Stimulated activated CD4-positive, alpha-beta T cell treated with anti-CD3 and anti-CD28 coated beads, Interleukin-1b, Interleukin-23, amount 100 ng/mL, for 24 hours (primary cell): Measurements from ENCODE around the gene COMP.
"Not testable (repeated sequence)": the region's sequence is repeated elsewhere in the genome, so short reads cannot be mapped to it uniquely, and the experiment has no call there.

Experiments
- DNase-seq, 4 experiments: peaks; one replicate each; pipeline ENCODE4 v3.0.0-alpha.2; 2020; ENCODE audit warnings: low read depth in 4 of 4, low spot score in 1 of 4

Gene COMP

DNA sequence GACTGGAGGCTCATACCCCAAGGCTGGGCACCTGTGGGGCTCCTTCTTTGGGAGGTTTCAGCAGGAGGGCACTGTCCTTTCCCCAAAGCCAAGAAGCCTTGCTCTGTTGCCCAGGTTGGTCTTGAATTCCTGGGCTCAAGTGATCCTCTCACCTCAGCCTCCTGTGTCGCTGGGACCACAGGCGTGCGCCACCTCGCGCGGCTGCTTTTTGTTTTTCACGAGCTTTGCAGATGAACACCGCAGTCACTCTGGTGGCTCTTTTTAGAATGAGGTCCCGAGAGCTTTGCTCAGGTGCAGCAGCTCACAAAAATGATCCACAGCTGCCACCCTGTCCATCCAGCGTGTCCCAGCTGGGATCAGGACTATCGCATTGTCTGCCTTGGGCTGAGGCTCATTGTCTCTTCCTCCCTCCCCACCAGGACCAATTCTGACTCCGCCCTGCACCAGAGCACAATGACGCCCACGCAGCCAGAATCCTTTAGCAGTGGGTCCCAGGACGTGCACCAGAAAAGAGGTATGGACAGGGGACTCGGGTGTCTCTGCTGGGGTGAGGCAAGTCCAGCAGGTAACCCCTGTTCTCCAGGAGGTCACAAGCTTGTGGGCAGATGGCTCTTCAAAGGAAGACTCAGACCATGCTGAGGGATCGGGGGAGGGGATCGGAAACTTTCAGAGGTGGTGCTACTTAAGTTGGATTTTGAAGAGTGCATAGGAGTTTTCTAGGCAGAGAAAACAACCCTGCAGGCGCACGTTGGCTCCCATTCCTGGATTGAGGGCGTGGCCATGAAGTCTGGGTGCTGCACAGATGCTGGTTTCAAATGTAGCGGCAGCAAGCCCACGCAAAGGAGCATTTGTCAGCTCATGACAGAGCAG is 41.5 kb downstream of the COMP start:
- no peak for DNase-seq

DNA sequence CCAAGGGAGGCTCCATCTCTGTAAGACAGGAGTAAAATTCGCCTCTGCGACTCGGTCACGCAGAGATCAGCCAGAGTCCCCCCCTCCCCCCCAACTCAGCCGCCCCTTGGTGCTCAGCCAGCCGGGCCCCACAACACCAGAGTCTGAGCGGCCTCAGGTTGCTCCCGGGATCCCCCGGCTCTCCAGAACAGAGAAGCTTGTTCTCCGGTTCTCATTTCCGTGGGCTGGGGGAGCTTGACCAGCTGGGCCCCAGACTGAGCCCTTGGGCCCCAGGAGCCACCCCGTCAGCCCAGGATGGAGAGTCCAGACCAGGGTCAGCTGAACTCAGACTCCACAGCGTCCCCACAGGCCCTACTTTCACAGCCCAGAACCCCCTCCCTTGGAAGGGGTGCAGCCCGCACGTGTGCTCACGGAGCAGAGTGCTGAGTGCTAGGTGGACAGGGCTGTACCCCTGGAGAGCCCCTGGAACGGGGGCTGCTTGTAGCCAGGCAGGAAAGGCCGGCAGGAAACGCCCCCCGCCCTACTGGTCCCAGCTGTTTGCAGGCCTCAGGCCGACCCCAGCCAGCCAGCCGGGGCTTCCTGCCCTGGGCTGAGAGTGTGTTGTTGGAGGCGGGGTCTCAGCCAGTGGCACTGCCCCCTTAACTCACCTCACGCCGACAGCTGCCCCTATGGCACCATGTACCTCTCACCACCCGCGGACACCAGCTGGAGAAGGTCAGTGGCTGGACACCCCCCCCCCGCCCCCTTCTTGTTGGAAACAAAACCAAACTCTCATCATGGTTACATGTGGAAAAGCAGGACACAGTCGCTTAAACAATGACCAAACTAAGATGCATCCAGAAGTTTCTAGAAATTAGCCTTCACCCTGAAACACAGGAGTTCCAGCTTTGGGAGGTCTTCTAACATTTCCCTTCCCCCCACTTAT is 44.4 kb downstream of the COMP start:
- no peak for DNase-seq

DNA sequence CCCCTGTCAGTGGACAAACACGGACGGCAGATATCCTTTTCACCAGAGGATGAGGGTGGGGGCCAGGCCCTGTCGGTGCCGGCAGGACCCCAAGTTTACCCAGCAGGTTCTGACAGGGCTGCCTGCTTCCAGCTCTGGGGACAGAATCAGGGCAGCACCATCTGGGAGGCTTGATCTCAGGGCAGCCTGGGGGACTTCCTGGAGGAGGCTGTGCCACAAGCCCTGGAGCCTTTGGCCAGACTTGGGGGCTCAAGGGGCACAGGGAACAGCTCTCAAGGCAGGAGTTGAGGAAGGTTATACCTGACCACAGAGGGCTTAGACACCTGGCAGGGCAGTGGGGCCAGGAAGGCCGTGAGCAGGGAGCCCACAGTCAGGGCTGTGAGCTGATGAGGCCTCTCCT is 45.2 kb downstream of the COMP start:
- no peak for DNase-seq

DNA sequence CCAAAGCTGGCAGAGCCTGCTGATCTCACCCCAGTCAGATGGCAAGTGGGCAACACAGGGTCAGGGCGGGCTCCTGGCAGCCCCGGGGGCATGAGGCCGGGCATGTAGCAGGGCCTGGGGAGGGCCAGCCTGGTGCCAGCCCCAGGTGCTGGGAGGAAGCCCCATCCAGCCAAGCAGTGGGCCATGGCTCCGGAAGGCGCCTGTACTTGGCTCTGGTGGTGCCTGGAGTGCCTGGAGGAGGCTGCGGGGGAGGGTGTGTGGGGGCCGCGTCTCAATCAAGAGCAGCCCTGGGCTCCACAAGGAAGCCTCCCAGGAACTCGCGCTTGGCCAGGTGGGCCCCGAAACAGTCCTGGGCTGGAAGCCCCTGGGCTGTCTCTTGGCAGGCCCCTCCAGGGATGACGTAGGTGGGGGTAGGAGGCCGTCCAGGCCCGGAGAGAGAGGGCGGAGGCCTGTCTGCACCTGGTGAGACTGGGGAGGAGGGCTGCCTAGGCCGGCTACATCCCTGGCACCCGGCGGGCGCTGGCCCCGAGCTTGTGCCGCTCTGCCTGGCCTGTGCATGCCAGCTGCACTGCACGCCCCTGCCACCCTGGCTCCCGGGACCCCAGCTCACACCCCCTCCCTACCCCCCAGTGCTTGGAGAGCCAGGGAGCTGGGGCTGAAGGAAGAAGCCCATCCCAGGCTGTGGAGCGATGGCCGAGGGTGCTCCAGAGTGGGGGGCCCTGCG is 45.9 kb downstream of the COMP start:
- no peak for DNase-seq

DNA sequence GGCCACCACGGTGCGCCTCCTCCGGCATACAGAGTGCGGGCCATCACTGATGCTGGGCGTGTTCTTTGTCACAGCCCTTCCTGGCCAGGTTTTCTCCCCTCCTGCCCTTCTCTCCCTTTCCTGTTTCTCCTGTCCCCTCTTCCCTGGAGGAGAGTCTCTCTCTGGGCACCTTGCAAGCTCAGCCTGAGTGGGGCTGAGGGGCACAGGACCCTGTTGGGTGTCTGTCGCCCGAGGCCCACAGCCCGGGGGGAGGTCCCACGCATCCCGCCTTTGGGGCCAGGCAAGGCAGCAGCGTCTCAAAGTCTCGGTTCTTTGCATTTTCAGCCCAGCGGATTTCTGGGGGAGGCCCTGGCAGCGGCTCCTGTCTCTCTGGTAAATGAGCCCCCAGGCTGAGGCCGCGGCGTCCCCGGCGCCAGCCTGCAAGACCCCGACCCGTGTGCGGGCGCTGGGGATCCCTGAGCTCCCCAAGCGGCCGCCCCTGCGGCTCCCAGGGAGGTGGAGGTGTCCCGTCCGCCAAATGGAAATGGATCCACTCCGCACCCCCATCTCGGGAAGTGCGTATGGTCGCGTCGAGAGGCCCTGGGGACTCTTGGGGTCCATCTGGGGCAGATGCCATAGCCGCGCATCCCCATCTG is 47.2 kb downstream of the COMP start:
- no peak for DNase-seq

DNA sequence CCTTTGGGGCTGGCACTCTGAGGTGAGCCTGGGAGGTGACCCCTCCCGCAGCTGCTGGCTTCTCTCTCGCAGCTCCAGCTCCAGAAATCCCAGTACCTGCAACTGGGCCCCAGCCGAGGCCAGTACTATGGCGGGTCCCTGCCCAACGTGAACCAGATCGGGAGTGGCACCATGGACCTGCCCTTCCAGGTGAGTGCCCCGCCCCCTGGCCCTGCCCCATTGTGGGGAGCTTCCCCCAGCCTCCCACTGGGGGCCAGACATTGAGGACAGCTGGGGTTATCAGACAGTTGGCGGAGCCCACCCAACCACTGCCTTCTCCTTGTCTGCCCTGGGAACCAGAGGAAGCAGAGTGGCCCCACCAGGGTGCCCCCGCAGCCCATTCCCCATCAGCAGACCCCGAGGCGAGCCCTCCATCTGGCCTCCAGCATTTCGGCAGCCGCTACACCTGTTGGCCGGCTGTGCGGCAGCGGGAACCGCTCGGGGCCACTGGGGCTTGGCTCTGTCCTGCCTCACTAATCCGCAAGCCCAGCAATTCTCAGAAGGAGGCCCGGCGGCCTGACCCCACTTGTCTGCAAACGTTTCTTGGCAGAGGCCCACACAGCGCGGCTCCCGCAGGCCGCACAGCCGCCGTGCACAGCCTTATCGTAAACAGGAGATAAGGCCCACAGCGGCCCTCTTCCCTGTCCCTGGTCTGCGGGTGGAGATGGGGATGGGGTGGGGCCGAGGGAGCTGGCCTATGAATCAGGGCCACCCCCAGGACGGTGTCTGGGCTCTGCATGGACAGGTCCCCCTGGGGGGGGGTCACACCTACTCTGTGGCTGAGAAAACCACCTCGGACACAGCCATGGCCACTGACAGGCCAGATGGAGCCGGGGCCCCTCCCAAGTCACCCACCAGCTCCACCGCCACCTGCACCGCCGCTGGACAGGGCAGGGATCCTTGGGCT is 48.0 kb downstream of the COMP start:
- DNase-seq: no peak

DNA sequence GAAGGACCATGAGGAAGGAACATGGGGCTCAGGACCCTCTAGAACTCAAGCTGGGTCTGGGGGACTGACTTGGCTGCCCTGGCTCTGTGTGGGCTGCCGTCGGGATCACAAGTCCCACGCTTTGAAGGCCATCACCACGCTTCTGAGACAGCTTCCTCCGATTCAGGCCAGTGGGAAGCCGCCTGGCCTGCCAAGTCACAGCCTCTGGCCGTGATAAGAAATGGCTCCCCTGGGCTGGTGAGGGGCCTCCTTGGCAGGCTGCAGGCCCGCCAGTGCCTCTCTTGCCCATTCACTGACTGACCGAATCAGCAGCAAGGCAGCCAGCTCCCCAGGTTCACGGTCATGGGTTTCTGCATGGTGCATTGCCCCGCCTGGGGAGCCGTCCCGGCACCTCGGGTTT is 48.8 kb downstream of the COMP start:
- no peak for DNase-seq

DNA sequence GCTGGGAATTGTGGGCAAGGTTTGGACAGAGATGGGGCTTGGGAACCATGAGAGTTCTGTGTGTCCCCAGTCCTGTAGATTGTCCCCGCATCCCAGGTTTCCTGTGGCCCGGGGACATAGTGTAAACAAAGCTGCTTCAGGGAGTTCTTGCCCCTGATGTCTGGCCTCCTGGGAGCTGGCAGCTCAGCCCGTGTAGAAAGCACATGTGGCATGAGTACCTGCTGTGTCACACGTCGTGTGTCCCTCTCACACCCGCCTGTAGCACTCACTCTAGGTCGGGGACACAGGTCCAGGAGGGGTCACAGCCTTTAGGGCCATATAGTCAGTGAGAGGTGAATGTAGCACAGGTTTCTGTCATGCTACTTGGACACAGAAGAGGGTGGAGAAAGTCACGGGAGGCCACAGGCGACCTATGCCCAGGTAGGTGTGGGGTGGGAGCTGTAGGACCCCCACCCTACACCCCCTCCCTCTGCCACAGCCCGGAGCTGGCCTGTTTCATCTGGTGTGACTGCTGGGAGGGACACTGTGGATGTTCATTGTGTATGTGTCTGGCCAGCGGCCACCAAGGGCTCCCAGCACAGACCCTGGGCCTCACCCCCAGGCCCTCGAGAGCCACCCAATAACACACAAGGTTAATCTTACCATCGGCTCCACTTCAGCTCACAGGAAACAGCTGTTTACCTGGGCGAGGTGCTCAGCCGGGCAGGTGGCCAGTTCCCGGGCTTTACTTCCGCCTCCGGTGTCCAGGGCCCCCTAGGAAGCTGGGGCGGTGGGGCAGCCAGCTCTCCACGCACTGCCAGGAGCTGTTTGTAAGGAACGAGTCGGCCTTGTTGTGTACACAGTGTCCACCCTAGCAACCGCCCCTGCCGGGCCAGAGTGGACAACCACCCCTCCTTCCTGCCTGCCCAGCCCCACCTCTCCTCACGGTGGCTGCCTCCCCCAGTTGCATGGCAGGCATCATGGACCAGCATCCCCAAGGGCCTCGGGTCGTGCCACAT is 49.7 kb downstream of the COMP start:
- no peak for DNase-seq

DNA sequence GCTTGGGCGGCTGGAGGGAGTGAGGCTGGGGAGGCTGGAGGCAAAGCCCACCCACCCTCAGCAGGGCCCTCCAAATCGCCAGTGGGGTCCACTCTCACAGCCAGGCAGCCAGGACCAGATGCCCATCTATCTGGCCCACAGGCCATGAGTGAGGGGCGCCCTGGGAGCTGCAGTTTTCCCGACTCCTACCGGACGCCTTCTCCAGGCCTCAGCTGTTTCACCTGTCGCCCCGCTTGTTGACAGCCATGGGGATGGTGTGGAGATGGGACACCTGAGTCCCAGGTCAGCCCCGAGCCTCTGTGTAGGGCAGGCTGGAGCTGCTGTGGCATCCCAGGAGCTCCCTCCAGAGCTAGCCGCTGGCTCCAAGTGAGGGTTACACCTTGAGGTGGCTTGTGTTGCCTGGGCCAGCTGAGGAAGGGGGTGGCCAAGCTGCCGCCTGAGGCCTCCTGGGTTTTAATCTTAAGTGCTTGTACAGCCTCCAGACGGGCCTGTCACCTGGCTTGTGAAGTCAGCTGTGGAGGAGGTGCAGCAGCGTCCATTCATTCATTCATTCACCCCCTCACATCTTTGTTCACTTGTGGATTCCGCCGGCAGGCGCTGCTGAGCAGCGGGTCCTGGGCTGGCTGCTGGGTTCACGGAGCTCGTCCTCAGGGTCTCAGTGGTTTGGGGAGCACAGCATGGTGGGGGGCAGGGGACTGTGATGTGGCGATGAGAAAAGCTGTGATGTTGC is 52.0 kb downstream of the COMP start:
- no peak for DNase-seq

DNA sequence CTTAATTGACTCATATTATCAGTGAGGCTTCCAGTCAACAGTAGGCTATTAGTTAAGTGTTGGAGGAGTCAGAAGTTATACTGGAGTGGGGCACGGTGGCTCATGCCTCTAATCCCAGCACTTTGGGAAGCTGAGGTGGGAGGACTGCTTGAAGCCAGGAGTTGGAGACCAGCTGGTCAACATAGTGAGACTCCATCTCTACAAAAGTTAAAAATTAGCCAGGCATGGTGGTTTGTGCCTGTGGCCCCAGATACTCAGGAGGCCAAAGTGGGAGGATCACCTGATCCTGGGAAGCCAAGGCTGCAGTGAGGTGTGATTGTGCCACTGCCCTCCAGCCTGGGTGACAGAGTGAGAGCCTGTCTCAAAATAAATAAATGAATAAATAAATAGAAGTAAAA is 53.2 kb downstream of the COMP start:
- DNase-seq: no peak

DNA sequence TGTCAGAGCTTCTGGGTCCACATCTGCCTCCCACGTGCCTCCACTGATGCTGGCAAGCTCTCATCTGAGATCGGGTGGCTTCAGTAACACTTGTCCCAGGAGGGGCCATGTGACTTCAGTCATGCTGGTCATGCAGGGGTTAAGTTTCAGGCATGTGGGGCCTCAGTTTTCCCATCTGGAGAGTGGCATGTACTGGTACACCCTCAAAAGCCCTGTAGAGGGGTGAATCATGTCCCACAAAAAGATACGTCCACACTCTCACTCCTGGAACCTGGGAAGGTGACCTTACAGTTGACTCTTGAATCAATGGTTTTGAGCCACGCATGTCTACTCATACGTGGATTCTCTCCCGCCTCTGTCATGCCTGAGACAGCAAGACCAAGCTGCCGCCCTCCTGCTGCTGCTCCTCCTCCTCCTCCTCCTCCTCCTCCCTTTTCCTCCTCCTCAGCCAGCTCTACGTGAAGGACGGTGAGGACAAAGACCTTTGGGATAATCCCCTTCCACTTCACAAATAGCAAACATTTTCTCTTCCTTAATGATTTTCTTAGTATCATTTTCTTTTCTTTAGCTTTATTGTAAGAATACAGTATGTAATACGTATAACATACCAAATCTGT is 53.7 kb downstream of the COMP start:
- no peak for DNase-seq

DNA sequence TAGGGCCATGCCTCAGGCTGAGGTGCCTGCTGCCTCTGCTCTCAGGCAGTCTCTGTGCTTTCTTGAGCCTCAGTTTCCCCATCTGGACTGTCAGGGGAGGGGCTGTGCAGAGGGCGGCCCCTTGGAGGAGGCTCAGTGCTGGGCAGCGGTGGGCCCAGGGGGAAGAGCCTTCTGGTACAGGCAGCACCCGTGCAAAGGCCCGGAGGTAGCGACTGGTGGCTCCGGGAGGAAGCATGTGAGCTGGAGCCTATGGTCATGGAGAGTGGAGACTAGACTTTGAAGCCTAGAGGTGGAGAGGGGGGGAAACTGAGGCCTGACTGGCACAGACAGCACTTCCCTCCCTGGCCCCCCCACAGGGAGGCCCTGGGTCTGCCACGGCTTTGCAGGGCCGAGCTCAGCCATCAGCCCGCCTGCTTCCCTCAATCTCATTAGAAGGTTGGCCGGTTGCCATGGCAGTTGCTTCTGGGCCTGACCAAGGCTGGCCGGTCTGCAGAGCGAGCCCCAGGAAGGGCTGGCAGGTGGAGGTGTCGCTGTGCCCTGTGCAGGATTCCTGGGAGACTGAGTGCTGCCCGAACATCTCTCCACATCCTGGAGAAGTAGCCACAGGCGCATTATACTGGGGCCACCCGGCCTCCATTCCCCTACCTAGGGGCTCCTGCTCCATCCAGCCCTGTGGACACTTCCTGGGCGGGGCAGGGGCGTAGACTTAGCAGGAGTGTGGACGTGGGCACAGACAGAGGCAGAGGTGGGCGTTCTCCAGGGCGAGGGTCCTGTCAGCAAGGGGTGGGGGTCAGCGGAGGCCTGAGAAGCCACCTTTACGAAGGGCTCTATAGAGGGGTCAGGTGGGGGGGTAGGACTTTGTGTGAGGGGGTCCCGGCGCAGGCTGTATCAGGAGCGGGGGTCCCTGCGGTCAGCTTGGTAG is 54.4 kb downstream of the COMP start:
- DNase-seq: no peak

DNA sequence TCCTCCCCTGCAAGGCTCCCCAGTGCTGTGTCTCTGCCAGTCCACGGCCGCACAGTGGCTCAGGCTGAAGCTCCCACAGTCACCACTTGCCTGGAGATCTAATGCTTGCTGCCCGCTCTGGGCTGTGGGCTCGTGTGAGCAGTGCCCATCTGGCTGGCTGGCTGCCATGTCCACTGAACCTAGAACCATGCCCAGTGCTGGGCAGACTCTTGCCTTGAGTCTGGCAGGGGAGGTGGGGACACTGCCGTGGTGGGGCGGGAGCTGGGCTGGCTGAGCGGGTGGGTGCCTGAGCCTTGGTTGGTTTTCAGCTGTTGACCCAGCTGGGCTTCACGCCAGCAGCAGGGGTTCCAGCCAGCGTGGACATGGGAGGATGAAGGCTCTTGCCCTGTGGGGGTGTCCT is 55.4 kb downstream of the COMP start:
- no peak for DNase-seq

DNA sequence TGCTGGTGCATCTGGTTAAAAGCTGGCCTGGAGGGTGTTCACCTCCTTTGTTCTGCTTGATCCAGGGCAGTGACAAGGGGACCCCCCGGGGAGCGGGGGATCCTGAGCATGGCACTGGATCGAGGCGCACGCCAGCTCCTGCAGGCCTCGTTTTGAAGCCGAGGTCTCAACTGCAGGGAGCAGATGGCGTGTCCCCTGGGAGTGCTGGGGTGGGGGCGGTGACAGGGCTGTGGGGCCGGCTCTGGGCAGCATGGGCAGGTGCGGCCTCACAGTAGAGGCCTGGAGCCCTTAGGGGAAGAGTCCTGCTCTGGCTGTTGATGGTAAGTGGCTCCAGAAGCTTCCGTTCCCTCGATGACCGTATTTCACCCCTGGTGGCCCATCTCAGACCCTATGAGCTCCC is 55.8 kb downstream of the COMP start:
- DNase-seq: no peak

DNA sequence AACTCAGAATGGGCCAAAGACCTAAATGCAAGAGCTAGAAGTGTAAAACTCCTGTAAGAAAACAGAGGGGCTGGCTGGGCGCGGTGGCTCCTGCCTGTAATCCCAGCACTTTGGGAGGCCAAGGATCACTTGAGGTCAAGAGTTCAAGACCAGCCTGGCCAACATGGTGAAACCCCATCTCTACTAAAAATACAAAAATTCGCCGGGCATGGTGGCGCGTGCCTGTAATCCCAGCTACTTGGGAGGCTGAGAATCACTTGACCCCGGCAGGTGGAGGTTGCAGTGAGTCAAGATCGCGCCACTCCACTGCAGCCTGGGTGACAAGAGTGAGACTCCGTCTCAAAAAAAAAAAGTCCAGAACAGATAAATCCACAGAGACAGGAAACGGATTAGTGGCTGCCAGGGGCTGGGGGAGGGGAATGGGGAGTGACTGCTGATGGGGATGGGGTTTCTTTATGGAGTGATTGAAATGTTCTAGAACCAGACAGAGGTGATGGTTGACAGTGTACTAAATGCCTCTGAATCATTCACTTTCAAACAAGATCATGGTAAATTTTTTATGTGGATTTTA is 57.3 kb downstream of the COMP start:
- DNase-seq: not testable (repeated sequence)

DNA sequence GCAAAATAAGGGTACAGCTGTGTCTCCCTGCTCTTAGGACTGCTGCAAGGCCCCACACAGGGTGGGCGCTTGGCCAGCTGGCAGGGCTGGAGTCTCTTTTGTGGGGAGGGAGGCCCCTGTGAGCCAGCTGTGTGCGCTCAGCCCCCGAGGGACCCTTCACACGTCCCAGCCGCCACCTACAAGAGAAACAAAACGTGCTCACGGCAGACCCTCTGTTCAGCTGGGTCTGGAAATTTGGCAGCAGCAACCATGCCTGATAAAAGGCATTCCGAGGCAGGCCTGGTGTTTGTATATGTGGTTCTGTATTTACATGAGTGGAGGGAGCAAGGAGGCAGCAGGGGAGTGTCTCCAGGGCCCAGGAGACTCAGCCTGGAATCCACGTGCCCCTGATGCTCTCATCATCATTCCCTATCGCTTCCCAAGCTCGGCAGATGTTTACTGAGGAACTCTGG is 57.9 kb downstream of the COMP start:
- no peak for DNase-seq
